22Rv1 (cell line): ENCODE measurements around the gene TMEM259.

Source experiments
- ZFX ChIP-seq: fragments of 450-650 bp; IDR thresholded peaks from 2 replicates; pipeline ENCODE4 v1.6.1; 2017; ENCODE audit warnings: antibody characterized with exemption, borderline replicate concordance
- TF ChIP-seq, protein P1 (sequence below): fragments of 450-650 bp; IDR thresholded peaks from 2 replicates; pipeline ENCODE4 v1.5.1; 2017; ENCODE audit warnings: mild to moderate bottlenecking

DNA sequence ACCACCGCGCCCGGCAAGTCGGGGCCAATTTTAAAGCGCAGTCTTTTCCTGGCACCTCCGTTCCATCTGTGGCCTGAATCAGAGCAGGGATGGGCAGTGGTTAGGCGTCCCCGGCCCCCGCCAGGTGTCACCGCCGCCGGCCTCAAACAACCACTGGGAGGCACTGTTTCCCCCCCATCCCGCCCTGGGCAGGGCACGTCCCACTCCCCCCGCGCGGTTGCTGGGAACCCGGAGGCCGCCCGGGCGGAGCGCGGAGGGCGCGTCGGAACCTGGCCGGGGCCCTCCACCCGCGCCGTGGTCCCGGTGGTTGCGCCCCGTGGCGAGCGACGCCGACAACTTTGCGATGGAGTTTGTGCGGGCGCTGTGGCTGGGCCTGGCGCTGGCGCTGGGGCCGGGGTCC lies 20.8 kb downstream of the TMEM259 start, which contains the start of gene GRIN3B:
- TF ChIP-seq, protein P1, sequence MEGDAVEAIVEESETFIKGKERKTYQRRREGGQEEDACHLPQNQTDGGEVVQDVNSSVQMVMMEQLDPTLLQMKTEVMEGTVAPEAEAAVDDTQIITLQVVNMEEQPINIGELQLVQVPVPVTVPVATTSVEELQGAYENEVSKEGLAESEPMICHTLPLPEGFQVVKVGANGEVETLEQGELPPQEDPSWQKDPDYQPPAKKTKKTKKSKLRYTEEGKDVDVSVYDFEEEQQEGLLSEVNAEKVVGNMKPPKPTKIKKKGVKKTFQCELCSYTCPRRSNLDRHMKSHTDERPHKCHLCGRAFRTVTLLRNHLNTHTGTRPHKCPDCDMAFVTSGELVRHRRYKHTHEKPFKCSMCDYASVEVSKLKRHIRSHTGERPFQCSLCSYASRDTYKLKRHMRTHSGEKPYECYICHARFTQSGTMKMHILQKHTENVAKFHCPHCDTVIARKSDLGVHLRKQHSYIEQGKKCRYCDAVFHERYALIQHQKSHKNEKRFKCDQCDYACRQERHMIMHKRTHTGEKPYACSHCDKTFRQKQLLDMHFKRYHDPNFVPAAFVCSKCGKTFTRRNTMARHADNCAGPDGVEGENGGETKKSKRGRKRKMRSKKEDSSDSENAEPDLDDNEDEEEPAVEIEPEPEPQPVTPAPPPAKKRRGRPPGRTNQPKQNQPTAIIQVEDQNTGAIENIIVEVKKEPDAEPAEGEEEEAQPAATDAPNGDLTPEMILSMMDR: peak; percentile 83
- no peak for TF ChIP-seq ZFX
